SIG-M5 treated with dmso at 0.1 percent for 504 hours (cell line): ENCODE data around the gene FRMD1.

ENCODE experiments used
- DNase-seq: peaks from one replicate; lab custom pipeline; 2025; ENCODE audit not compliant: unreplicated experiment; lab: John Stamatoyannopoulos, UW

Gene FRMD1

DNA sequence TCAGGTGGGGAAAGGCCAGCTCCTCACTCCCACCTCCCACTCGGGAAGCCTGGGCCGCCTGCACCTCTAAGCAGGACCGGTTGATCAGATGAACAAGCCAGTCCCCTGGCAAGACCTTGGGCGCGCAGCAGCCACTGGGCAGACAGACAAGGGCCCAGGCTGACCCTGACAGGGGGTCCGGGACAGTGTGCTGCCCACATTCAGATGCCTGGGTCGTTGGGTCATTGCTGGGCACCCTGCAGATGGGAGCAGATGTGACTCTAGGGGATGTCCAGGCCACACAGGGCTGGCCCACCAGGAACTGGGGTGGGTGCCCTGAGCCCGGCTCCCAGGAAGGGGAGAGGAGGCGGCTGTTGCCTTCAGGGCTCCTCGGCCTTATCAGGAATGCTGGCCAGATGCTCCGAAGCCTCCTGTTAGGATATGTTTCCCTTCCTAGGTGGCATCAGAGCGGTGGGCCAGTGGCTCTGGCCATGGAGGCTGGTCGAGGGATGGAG is 17.3 kb upstream of the FRMD1 start:
- no peak for DNase-seq

DNA sequence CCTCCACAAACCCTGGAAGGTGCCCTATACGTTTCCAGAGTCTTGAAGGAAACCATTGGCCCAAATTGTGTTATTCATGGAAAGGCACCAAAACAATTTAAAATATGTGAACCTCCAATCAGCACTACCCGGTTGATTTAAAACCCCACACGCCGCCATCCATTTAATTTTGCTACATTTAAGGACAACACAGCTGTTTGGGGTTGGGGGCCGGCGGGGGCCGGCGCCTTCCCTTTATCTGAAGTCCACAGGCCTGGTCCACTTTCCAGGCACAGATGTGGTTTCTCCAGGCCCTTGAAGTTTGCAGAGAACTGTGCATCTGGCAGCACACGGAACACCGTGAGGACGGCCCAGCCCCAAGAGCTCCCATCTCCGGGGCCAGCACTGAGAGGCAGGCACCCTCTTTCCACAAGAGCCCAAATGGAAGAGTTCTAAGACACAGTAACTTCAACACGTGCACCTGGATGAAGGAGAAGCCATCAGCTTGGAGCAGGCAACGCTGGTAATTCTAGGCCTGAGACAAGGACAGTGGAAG is 16.8 kb upstream of the FRMD1 start:
- no peak for DNase-seq

DNA sequence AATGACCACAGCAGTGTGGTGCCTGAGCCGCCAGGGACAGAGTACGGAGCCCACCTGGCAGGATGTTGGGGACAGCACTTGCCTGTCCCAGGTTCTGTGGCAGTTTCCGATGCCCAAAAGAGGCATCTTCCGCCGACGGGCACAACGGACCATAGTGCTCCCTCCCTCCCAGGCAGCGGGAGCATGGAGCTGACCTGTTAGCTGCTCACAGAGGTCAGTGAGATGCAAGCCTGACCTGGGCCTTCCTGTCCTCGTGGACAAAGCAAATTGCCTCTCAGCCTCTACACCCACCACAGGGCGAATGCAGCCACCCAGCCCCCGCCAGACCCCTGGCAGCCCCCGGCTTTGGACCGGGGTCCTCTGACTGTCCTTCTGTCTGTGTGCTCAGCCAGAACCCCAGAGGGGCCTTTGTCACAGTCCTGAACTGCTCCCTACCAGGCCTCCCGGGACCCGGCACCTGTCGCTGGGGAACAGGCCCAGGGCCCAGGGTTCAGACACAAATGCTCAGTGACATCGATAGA is 16.2 kb upstream of the FRMD1 start:
- DNase-seq, result no peak

DNA sequence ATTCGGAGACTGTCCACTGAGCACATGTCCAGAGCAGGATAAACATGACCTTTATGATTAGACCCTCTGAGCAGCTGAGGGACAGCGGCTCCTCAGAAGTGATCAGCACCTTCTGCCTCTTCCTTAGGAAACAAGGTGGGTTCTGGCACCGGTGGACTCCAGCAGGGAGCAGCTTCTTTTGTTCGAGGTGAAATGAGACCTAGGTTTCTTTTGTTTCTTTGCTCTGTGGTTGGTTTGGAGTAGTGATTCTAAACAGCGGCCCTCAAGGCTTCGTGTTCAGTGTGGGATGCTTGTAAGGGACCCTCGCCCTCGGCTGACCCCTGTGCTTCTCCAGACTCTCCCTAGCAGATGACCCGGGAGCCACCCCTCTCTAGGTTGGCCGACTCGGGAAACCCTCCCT is 14.6 kb upstream of the FRMD1 start:
- no peak for DNase-seq

DNA sequence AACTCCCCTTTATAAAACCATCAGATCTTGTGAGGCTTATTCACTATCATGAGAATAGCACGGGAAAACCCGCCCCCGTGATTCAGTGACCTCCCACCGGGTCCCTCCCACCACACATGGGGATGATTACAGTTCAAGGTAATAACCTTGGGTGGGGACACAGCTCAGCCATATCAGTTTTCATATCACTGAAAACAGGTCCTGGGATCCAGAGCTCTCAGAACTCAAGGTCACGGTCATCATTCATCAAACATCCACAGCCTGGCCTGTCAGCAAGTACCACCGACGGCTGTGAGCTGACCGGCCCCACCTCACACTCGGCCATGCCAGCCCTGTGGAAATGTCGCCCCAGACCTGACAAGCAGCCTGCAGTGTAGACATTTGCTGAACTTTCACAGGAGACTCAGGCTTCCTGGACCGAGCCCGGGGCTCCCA is 14.1 kb upstream of the FRMD1 start:
- DNase-seq, result no peak

DNA sequence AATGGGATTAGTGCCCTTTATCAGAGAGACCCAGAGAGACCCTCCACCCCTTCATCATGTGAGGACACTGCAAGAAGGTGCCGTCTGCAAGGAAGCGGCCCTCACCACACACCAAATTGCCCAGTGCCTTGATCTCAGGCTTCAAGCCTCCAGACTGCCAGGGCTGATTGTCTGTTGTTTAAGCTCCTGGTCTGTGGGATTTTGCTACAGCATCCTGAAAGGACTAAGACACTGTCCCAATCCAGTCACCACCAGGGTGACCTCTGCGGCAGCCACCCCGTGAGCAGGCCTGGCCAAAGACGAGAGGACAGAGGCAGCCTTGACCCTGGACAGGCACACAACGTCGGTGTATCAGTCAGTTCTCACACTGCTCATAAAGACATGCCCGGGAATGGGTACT is 13.5 kb upstream of the FRMD1 start:
- no peak for DNase-seq

DNA sequence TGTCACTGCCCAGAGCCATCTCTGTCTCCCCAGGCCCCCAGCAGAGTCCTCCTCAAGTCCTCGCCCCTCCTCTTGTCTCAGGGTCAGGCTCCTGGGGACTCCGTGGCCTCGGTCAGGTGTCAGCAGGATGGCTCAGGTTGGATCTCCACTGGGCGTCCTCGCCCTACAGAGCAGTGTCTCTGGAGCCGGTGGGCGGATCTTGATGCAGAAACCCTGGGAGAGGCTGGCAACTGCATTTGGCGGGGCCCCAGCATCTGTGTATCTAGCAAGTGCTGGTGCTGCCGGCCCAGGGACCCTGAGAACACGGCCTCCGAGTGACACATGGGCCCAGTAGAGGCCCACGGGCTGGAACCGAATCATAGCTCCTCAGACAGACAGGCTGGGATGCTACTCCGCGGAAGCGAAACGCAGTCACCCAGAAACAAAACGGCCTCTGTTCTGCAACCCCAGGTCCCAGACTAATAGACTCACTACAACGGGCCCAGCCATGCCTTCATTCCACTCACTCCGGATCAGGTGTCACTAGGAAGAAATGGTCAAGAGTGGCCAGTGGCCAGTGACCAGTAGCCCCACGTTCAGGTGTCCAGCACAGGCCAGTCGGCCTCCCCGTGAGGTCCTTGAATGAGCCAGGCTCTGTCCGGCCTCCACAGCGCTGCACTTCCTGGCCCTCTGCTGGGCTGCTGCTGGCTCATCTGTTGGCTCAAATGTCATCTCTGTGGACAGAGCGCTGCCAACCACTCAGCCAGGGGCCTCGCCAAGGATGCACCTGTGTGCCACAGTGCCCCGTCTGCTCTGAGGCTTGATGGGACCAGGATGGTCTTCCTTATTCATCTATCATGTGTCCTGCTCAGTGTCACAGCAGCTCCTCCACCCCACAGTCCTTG is 12.6 kb upstream of the FRMD1 start:
- no peak for DNase-seq

DNA sequence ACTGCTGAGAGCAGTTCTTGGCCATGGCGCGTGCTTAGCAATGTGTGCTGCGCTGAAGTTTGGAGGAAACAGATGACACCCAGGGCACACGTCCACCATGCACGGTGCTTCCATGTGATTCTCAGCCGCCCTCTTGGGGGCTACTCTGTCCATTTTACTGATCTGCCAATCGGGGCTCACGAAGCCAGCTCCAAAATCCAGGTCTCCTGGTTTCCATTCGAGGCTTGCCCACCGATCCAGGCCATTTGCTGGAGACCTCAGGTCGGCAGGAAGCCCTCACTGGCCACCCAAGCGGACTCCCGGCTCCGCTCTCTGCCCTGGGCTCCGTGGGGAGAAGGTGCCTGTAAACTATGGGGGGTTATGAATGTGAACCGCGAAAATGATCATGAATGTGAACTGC is 11.7 kb upstream of the FRMD1 start:
- DNase-seq, result no peak

DNA sequence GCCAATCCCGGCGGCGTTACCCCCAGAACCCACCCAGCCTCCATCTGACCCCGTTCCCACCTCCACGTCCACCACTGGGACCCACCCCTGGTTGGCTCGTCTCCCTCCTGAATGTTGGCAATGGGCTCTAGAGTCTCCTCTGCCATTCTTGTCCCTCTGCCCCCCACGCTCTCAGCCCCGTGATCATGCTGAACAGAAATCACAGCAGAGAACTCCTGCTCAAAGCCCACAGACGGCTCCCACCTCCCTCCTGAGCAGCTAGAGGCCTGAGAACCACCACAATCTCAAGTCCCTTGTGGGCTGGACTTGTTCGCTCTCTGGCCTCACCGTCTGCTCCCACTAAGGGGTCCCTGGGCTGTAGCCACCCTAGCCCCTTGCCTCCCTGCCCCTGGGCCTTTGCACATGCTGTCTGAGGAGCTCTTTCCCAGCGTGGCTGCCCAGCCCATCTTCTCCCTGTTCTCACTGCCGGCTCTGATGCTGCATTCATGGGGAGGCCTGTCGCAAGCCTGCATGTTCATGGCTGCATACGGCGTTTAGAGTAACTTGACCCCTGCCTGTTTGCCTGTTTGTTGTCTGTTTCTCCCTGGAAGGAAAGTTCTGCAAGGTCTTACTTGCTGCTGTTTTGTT is 11.2 kb upstream of the FRMD1 start:
- DNase-seq, result no peak

DNA sequence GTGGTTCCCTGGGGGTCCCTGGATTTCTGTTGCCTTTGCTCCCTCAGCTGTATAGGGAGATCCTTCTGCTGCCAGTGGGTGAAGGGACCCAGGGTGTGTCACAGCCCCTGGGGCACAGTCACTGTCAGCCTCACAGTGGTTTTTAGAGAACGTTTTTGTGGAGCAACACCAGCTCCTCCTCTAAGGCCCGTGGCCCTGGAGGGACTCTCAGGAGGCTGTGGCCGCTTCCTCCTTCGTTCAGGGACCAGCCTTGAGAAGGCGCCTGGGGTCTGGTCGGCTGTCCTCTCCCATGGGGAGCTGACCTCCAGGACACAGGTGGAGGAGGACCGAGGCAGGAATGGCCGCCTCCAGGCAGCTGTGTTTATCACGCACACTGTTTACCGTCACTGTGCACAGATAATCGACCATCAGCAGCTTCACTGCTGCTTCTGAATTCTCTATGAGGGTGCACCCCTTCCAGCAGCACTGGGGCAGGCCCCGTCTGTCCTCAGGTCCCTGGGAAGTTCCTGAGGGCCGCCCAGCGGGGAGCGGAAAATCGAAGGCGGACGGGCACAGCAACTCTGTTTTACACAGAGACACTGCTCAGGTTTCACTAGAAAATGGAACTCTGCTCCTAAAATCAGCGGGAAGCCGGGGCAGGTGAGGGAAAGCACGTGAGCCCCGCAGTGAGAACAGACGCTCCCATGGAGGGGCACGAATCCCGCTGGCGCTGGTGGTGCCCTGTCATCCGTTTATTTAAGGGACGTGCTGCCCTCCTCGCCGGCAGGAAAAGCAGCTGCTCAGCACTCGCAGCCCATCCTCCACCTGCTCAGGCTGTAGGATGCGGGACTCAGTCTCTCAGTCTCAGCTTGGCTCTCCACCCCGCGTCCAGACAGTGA is 10.4 kb upstream of the FRMD1 start:
- DNase-seq, result no peak

DNA sequence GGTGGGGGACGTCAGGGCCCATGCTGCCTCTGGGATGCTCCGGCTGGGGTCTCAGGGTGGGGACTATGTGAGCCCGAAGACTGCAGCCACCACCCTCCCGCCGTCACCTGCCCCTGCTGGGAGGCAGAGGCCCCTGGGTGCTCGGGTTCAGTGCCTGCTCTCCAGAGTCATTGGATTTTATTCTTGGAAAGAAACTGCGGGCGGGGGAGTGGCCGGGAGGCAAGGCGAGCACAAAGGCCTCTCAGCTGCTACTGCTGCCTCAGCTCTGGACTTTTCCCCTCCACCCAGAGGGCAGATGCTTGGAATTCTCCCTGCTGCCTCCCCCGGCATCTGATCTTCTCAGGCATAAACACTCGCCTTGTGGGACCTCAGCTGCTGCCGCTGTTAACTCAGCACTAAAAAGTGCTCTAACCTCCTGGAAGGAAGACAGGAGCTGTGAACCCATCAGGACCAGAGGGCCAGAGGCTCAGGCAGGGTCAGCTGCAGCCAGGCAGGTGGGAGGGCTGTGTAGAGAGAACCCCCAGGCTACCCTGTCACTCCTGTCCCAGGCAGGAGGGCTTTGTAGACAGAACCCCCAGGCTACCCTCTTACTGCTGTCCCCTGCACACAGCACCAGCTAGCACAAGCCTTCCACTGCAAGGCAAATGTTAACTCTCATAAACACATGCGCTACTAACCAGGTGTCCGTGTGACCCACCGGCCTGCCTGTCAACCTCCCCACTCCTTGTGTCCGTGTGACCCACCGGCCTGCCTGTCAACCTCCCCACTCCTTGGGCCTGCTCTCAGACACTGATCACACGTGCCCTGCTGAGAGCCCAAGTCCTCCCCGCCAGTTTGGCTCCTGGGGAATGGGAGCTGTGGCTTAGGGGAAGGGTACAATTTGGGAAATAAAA is 9.4 kb upstream of the FRMD1 start:
- no peak for DNase-seq

DNA sequence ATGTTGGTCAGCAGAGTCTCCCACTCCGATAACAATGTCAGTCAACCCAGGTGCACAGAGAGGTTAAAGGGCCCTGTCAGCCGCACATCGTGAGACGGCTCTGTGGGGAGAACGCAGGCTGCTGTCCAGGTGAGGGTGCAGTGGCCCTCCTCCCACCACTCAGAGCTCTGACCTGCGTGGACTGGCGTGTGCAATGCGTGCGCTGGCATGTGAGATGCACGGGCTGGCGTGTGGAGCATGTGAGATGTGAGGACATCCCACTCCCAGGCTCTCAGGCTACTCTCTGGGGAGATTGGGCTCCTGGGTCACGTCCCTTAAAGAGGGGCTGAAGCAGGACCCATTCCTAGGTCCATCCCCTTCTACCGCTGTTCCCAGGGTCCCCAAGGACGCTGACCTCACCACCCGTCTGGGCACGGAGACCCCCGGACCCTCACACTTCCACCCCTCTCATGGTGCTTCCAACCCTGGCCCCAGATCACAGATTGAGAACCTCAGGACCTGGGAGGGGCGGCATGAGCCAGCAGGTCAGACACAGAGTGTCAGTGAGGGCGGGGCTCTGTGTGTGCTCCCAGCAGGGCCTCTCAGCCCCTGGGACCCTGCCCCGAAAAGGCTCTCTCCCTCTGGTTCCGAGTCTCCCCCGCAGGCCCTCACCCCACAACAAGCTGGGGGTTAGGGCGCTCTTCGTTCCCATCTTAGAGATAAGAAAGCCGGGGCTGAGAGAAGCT is 8.6 kb upstream of the FRMD1 start:
- DNase-seq, result no peak

DNA sequence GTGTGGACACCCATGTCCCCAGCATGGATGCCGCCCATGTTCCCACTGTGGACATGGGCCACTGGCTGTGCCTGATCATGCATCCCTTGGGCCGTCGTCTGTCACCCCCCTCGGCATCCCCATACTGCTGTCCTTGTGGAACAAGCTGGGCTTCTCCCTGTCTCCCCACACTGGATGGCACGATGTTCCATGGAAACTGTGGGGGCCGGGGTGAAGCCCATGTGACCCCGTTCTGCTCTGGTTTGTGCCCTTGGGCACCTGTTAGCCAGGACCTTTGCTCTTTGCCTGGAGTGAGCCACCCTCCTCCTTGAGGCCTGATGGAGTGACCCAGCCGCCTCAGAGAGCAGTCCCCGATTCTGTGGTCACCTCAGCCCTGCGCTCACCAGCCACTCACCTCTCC is 7.6 kb upstream of the FRMD1 start:
- no peak for DNase-seq

DNA sequence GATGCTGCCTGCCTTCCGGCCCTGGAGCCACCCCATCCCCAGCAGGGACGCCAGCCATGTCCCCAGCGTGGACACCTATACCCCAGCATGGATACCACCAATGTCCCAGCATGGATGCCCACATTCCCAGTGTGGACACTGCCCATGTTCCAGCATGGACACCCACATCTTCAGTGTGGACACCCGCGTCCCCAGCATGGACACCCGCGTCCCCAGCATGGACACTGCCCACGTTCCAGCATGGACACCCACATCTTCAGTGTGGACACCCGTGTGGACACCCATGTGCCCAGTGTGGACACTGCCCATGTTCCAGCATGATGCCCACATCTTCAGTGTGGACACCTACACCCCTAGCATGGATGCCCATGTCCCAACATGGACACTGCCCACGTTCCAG is 7.1 kb upstream of the FRMD1 start:
- no peak for DNase-seq

DNA sequence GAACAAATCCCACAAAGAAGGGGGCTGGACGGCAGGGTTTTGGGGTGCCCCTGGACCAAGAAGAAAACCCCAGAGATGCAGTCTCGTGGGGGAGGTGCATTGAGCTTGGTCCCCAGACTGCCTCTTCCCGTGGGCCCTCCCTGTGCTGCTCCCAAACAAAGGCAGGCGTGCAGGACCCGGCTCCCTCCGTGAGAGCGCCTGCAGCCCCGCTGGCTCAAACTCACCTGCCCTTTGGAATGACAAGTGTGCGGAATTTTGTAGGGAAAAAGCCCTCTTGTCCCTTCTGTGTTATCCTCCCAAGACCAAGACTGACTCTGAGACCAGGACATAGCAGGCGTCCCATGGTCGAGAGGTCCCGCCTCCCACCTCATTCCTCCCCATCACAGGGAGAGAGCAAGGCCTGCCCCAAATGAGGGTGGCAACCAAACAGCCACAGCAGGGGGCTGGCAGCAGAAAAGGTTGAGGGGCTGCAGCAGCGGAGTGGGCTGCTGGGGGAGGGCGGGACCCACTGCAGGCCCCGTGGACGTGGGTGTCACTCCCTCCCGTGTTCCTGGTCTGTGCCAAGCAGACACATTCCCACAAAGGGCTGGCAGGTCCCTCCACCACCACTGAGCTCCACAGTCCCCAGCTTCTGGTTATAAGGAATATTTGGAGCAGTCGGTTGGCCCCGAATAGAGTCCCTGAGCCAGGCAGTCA is 5.6 kb upstream of the FRMD1 start:
- DNase-seq, result no peak

DNA sequence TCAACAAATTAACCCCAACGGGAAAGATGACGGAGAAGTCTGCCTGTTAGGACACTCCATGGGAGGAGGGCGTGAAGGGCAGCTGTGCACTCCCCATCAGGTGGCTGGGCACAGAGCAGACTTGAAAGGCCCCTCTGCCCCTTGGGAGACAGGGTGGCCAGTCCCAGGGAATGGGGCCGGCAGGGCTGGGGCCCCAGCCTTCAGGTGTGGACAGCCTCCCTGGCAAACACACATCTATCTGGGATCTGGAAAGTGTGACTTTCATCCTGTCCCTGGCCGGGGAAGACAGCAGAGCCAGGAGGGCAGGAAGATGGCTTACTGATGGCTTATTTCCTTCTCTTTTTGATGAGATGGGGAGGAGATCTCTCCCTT is 4.5 kb upstream of the FRMD1 start:
- DNase-seq, result no peak

DNA sequence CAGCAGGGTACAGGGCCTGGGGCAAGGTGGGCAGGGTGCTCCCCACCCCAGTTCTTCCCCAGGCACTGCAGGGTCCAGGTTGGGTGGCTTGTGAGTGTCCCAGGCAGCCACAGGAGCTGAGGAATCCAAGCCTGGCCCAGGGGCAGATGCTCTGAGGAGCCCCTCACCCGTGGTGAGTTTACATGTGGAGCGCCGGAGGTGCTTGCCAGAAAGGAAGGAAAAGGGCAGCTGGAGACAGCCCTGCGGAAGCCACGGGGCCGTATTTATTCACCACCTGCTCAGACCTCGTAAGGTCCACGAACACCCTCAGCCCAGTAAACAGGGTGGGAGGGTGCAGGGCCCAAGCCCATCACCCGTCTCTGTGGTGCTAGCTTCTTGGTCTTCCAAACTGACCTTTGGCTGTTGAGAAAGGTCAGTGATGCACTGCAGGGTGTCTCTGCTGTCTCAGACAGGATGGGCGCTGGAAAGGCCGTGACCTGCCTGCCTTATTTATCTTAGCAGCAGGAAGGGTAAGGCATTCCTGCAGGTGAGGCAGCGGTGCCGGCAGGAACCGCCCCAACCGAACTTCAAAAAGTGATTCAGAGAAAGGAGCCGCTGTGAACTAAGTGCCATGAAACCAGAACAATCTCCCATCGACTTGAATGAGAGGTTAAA is 4.0 kb upstream of the FRMD1 start:
- no peak for DNase-seq

DNA sequence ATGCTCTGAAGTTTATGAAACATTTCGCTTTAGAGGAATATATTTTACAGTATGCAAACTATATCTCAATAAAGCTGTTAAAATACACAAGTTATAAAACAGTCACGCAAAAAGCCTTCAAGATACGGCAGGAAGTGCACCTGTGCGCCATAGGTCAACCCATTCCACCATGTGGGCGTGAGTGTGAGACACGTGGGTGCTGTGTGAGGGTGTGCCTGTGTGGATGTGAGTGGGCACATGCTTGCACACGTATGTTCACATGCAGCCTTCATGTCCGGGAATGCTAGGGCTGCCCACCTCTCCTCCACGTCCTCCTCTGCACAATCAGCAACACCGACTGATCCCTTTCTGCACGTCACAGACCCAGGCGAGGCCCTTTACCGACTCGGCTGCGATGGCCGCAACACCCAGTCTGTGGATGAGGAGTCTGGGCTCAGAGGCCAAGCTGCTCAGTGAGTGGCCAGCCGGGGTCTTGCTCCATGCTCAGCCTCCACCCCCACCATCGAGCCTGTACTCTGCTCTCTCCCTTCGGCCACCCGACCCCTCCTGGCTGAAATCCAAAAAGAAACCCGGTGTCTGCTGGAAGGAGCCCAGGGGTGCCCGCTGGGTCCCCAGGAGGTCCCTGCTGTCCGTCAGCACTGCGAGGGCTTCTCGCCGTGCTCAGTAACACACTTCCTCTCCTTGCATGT is 3.0 kb upstream of the FRMD1 start:
- no peak for DNase-seq
